HG03469 (cell line): ENCODE measurements around the gene OPN5.

Experiments used
- ATAC-seq: cut with Tn5 transposase; IDR thresholded peaks from one replicate; pipeline ENCODE4 v1.9.1; 2021; ENCODE audit warnings: mild to moderate bottlenecking, moderate library complexity, moderate number of reproducible peaks; ENCODE audit not compliant: unreplicated experiment

OPN5 gene

GRCh38 chr6:47787620-47788497 lies 6.0 kb downstream of the OPN5 start:
- peak; percentile 94 for ATAC-seq

- no peak for ATAC-seq
These were observed 6.7 kb downstream of the OPN5 start for GRCh38 chr6:47788498-47788884.

GRCh38 chr6:47789553-47789952 lies 7.7 kb downstream of the OPN5 start:
- no peak for ATAC-seq

- no peak for ATAC-seq
These were observed 10.4 kb downstream of the OPN5 start for GRCh38 chr6:47792216-47792733.

GRCh38 chr6:47794577-47795135 lies 12.8 kb downstream of the OPN5 start:
- no peak for ATAC-seq

GRCh38 chr6:47801984-47802383 lies 20.2 kb downstream of the OPN5 start:
- no peak for ATAC-seq

- no peak for ATAC-seq
These were observed 23.0 kb downstream of the OPN5 start for GRCh38 chr6:47804821-47805220.

GRCh38 chr6:47809873-47810272 lies 28.0 kb downstream of the OPN5 start:
- no peak for ATAC-seq

- no peak for ATAC-seq
These were observed 29.1 kb downstream of the OPN5 start for GRCh38 chr6:47810885-47811284.

- no peak for ATAC-seq
These were observed 29.6 kb downstream of the OPN5 start for GRCh38 chr6:47811443-47811842.

- no peak for ATAC-seq
These were observed 35.9 kb downstream of the OPN5 start for GRCh38 chr6:47817749-47818148.

GRCh38 chr6:47819461-47819860 lies 37.6 kb downstream of the OPN5 start:
- no peak for ATAC-seq

- ATAC-seq: no peak
These were observed 41.2 kb downstream of the OPN5 start for GRCh38 chr6:47822856-47823554.

GRCh38 chr6:47832386-47833100 lies 50.7 kb downstream of the OPN5 start:
- ATAC-seq: no peak

GRCh38 chr6:47834196-47834595 lies 52.4 kb downstream of the OPN5 start:
- ATAC-seq: no peak

- ATAC-seq: no peak
These were observed 54.2 kb downstream of the OPN5 start for GRCh38 chr6:47836046-47836445.

- no peak for ATAC-seq
These were observed 54.8 kb downstream of the OPN5 start for GRCh38 chr6:47836639-47837038.

GRCh38 chr6:47839645-47840044 lies 57.8 kb downstream of the OPN5 start:
- ATAC-seq: no peak

GRCh38 chr6:47844881-47845280 lies 63.0 kb downstream of the OPN5 start:
- no peak for ATAC-seq

GRCh38 chr6:47846752-47847151 lies 64.9 kb downstream of the OPN5 start:
- ATAC-seq: no peak

- ATAC-seq: no peak
These were observed 69.3 kb downstream of the OPN5 start for GRCh38 chr6:47851091-47851490.
